Renal cortex interstitium (tissue), 11 donors: ENCODE data around the gene MKLN1. TPM values are rescaled to one million over a fixed set of nuclear protein-coding genes. Genes with fewer than 3 reads are reported as not detected.

ENCODE experiments used
- DNase-seq, 11 donors: peaks; one replicate each; pipeline ENCODE4 v3.0.0-alpha.2; 2013; ENCODE audit warnings: low read depth in 9 of 11, low spot score in 4 of 11; ENCODE audit errors: extremely low read depth in 1 of 11
- polyA plus RNA-seq, 3 donors: library from polyadenylated mRNA; unstranded; fragments of 120-200 nt; gene quantifications; one replicate each; pipeline ENCODE4 v1.2.1, GENCODE V29; 2013; ENCODE audit not compliant: insufficient read length in 3 of 3

The MKLN1 gene
- polyA plus RNA-seq, 3 donors = 37.8 to 43.3 (median 41.7) TPM

DNA sequence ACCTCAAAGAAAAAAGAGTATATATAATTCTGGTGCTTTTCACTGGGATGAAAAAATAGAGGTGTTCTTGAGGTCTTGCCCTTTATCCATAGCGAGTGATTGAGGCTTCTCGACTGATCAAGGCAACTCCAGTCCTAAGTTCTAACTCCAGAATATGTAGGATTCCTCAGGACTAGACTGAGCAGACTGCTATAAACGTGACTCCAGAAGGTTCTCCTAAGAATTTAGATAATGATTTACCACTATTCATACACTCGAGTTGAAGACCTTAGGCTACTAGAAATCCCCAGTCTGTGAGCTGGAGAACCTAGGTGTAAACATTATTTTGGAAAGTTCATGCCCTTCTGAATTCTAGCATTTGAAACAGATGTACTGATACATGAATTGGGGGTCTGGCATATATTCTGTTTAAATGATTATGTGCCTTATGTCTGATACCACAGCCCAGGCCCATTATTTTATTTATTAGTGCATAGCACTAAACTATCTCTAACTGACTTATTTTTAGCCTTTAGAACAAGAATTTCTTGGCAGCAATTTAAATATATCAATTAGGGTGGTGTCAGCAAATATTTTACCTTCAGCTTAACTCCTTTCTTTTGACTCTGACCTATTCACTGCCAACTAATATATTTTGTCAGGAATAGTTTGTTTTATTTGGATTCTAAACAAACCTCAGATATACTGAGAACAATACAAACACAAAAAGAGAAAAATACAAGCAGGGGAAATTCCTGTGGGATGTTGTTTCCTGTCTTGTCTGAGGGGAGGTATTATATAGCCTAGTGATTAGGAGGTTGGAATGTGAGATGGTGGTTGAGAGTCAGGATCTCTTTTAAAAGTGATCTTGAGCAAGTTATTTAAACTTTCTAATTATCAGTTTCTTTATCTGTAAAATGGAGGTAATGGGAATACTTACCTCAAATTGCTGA, 153.0 kb downstream of the MKLN1 start:
- peak in 2 of 11 donors; percentile 9 to 11 for DNase-seq

DNA sequence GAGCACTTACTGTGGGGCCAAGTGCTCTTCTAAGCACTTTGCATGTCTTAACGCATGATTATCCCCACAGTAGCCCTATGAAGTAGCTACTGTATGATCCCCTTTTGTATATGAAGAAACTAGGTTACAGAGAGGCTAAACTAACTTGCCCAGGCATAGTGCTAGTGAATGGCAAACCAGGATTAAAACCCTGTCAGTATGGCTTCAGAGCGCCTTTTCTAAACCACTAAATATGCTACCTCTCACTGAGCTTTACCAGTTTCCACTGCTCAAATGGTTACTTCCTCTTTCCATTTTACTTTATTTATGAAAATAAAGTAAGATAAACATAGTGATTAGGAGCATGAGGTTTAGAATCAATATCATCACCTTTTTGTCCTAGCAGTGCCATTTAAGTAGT, 155.1 kb downstream of the MKLN1 start:
- no peak for DNase-seq

DNA sequence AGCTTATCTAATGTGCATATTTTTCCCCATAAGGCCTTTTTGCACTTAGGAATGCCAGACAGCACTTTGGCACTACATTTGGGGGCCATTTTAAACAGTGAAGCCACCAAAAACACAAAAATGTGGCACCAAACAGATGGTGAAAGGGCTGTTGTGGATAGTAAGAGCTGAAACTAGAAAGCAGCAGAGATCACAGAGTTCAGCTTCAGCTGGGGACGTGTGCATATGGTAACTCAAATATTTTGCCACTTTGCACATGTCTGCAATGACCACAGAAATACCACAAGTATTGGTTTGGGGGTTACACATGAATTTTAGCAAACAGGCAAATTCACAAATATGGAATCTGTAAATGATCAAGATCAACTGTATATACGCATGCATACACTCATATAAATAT, 155.9 kb downstream of the MKLN1 start:
- DNase-seq = no peak

DNA sequence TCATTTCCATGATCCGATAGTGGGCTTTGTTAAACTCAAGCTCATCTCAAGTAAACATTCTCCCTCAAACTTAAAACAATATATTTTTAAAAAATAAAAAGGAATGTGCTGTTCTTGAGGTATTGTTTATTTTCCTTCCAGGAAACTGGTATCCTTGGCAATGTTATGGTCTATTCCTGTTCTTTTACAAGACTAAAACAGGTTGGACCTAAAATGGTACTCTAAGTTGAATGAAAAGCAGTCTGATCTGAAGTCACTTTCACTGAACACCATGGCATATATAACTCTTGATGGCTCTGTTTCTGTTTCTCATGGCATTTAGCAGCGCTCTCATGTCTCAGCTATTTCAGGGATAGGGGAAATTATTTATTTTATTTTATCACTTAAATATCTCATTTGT, 158.7 kb downstream of the MKLN1 start:
- DNase-seq = no peak

DNA sequence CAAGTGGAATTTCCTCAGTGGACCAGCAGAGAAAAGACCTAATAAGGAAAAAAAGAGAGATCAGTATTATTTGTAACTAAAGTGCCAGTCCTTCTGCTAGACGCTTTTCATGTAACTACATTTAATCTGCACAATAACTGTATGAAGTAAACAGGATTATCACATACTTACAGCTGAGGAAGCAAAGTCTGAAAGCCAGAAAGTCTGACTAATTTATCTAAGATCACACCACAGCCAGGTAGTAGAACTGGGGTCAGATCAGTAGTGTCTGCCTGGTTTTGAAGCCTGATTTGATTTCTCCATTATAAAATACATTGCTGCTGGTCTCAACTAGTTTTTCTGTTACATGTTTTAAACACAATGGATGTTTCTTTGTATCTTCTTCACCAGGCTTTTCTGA, 159.5 kb downstream of the MKLN1 start:
- DNase-seq = no peak

DNA sequence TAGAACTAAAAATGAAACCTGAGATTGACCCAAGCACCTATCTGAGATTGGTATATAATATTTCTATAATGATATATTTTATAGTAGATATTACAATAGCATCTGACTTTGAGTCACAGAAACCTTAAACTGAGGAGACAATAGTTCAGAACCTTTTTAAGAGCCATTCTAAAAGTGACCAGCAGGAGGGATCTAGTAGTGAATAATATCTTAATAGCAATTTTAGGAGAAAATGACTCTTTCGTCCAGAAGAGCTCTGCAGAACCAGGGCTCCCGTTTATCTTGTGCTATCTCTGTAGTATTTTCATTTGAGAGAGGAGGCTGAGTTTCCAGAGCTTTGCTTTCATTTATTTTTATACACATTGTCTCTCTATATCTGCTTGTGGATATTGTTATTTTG, 160.7 kb downstream of the MKLN1 start:
- no peak for DNase-seq

DNA sequence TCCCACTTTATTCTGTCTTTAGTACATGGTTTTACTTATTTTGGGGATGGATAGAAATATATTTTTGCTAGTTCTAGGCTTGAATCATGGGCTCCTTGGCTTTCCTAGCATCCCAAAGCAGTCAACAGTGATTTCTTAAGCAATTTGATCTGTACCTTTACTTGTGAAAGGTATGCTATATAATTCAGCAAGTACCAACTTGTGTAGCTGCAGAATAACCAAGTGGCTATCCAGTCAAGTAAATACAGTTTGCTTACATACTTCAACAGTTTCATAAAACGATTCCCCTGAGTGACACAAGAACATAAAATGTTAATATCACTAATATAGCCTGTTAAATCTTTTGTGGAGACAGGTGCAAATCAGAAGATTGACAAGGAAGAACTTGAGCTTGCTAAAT, 161.5 kb downstream of the MKLN1 start:
- no peak for DNase-seq

DNA sequence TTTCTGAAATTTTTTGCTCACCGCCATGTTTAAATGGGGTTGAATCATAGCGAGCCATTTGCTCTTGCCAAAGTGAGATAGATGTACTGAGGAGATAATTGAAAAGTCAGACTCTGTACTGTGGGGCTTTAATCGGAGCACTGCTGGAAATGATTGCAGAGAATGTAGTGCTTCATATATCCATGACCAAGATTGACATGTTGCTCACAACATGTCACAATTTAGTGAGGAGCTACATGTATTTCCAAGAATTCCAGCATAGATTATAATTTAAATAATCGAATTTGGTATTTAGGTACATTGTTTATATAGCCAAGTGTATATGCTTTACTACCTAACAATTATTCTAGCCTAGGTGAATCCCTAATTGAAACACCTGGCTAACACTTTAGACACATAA, 162.2 kb downstream of the MKLN1 start:
- no peak for DNase-seq

DNA sequence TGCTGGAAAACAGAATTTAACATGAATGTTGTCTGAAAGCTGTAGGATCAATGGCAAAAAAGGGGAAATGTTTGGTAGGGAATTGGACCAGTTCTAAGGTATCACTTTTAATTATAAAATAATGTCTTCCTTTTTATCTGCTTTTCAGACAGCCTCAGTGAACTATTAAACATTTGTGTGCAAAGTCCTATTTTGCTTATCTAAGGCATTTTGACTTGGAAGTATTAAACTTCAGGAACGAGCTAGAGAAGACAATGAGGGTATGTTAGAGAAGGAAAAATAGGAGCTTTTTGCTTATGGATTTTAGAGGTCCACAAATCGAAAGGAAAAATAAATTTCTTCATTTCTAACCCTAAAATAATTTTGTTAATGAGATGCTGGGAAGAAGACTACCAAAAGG, 165.4 kb downstream of the MKLN1 start:
- no peak for DNase-seq

DNA sequence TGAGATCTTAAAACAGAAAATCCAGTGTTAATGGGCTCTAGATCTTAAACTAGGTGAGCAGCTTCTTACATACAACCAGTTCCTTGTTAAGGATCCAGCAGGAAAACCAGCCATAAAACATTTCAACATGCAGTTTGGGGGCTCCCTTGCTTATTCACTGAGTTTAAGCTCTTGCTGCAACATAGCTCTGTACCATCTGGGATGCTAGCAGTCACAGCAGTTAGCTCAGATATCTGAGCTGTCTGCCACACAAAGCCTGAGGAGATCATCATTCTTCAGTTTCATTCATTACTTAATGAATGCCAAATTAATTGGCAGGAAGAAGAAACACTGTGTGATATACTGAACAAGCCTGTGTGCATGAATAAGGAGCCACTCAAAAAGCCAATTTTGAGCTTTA, 165.9 kb downstream of the MKLN1 start:
- no peak for DNase-seq

DNA sequence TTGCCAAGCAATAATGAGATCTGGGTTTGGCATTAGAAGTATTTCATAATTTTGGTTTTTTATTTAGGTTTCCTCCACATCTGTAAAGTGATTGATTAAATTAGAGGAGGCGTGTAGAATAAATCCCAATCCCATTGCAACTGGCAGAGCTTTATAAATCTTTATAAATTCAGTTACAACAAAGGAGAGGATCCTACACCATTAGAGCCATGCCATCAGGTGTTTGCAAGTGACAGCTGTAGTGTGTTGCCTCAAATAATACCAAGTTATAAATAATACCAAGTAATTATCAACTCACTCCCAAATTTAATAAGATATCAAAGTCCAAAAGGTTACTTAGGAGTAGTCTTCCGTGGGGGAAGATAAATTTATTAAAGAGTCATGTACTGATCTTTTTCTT, 166.5 kb downstream of the MKLN1 start:
- DNase-seq = no peak

DNA sequence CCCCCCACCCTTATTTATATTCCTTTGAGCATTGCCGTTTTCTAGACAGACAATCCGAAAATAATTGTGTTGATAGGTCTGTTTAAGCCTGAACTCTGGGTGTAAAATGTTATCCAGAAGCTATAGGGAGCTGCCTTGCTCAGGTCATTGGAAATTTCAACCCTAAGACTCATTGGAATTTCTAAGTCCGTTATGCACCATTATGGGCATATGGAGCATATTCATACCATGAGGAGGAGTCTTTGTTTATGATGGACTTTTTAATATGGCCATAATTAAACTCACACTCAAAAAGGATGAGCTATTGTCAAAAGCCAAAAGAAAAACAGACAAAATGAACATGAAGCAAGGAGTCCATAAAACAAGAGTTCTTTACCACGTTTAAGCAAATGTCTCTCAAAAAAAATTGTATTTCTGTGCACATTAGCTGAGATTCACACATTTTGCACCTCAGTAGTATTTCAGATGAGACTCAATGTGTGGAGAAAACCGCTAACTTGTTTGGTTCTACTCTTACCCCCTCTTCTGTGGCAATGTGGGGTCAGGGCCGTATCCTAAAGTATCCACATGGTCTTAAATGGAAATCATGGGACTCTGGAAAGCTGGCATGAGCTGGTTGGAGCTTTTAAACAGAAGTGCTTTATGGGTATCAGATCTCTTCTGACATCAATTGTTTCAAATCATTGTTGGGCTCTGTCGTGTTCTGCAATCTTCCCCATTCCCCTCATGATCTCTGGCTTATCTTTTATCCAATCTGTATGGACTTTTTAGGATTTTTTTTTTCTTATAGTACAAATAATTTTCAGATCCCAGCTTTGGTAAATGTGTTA, 168.2 kb downstream of the MKLN1 start:
- no peak for DNase-seq

DNA sequence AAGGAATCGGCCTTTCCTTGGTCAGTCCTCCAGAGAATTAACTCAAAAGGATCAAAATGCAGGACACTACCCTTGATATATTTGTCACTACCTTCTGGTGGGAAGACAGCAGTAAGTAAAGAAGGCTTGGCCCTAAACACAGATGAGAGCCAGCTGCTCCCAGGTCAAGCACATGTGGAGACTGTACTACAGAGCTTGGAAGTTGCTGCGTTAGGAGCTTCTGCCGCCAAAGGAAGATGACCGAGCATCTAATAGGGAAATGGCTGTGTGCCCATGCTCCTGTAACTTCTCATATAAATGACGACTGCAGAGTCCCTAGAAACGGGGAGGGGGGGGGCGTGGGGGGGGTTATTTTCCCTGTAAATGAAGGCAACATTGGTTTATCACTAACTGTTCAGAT, 169.8 kb downstream of the MKLN1 start:
- DNase-seq = no peak

DNA sequence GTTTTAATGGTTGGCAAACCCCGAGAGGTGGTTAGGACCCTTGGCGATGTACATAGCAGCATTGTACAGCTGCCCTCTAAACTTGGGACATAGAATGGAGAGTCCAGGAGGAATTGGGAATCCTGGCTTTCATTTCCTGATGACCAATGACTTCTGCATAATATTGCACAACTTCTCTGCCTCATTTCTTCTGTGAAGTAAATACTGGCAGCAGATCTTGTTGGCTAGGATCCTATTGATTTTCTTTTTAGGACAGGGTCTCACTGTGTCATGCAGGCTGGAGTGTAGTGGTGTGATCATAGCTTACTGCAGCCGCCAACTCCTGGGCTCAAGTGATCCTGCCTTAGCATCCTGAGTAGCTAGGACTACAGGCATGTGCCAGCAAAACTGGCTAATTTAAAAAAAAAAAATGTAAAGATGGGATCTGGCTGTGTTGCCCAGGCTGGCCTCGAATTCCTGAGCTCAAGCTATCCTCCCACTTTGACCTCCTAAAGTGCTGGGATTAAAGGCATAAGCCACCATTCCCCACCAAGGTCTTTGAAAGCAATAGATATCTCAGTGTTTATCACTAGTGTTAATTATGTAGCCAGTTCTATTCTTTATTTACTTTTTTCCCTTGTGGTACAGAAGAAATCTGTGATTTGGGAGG, 170.7 kb downstream of the MKLN1 start:
- DNase-seq = no peak

DNA sequence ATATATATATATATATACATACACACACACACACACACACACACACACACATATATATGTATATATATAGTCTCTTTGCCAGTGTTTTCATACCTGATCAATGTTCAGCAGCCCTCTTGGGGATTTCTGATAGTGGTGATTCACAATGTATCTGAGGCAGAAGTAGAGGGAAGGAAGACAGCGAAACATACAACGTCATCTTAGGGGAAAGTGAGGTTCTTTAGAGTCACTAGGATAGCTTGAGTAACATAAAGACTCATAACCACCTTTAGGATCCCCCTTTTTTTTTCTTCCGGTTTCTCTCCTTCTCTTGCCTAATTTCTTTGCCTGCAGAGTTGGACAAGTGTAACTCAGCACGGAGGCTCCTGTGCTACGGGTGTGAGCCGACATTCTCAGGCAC, 172.1 kb downstream of the MKLN1 start:
- DNase-seq = no peak

DNA sequence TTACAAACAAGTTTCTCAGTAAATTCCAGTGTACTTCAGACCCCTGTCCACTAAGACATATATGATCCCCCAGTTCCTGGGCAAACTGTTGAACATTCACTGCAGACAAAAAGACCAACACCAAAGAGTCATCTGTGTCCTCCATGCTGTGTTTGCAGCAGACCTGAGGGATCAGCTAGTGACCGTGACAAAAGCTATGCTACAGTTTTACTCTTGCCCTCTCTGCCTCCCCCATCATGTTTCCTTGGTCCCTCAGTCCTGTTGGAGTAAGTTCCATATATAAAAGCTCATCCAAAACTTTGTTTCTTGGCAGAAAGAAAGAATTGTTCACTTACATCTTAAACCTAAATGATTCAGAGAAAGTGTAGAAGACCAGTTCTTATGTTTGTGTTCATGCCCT, 172.7 kb downstream of the MKLN1 start:
- no peak for DNase-seq

DNA sequence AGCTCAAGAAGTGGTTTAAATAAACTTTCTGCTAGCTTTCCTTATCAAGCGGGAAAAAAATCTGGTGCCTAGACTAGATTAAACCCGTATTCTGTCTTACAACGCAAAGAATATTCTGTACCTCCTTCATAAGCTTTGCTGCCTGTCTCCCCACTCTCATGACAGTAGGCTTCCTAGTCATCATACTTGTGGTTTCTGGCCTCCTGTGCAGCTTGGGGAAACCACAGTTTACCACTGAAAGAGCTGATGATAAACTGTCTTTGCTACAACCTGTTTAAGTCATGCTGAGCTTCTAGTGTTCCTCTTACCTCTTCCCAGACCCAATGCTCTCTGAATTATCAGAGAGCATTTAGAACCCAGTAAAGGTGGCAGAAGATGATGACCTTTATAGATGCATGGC, 173.7 kb downstream of the MKLN1 start:
- DNase-seq = no peak

DNA sequence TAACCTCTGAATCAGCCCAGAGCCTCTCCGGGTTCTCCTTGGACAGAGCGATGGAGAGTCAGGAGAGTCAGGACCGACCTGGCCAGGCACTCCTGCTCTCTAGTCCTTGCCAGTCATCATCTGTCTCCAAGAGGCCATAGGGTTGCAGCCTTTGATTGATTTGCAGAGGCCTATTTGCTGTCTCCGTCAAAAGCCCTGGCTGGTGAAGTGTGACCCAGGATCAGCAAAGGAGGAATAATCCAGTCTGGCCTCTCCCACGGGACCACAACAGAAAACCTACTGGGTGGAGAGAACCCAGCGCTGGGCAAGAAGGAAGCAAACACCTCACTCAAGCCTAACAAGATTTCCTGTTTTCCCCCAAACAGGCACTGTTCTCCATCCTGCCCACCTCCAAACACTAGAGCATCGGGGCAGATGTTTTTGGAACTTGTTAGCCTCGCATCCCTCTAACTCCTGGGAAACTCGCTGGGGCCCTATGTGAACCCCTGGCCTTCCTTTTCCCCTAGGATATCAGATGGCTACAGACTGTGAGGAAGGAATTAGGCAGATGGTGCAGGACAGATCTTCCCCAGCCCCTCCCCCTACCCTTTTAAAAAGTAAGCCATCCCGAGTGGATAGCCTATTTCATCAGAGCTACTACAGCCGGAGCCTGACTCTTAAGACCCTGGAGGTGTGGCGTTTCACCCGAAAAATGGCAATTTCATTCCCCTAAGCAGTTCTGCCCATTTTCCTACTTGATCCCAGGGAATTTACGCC, 174.4 kb downstream of the MKLN1 start:
- DNase-seq = no peak
